ENCODE data around the gene LUZP2.

Gene LUZP2

GRCh38 chr11:24572376-24572775 lies 75.5 kb downstream of the LUZP2 start:
- DNase-seq: no peak

GRCh38 chr11:24574461-24574860 lies 77.6 kb downstream of the LUZP2 start:
- no peak for DNase-seq

GRCh38 chr11:24575392-24575791 lies 78.5 kb downstream of the LUZP2 start:
- no peak for DNase-seq

- no peak for DNase-seq
Observed at GRCh38 chr11:24585192-24585591, 88.3 kb downstream of the LUZP2 start.

GRCh38 chr11:24587635-24588034 lies 90.8 kb downstream of the LUZP2 start:
- DNase-seq: no peak

DNA sequence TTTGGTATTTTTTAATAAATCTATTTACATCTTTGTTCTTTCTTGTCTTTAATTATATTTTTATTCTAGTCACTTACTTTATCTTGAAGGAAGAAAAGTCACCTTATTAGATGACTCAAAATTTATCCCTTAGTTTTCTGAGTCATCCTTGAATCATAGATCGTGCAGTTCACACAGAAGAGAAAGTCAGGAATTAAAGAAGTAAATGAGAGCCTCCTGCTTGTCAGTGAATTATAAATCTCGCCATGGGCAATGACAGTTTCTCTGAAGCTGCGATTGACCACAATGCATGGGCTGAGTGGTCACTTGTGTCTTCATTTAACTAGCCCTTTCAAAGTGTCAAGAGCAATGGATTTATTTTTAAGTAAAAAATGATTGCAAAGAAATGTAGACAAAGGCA lies 91.2 kb downstream of the LUZP2 start:
- DNase-seq: no peak

GRCh38 chr11:24589064-24589463 lies 92.2 kb downstream of the LUZP2 start:
- DNase-seq: no peak

- DNase-seq: no peak
Observed at GRCh38 chr11:24591283-24591682, 94.4 kb downstream of the LUZP2 start.

DNA sequence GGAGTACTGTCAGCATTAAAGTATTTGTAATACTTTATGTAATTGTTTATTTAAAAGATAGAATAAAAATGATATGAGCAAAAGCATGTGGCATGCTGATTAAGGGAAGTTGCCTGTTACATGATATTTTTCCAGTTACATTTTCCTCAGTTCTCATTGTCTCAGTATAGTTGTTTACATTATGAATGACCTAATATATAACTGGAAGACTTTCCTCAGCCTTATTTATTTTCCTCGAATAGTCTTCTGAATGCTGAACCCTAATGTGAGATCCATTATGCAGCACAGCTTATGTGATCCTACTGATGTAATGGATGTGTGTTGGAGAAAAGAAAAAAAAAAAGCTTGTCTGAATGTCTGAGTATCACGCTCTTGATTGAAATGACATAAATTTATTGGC lies 95.5 kb downstream of the LUZP2 start:
- DNase-seq: no peak

DNA sequence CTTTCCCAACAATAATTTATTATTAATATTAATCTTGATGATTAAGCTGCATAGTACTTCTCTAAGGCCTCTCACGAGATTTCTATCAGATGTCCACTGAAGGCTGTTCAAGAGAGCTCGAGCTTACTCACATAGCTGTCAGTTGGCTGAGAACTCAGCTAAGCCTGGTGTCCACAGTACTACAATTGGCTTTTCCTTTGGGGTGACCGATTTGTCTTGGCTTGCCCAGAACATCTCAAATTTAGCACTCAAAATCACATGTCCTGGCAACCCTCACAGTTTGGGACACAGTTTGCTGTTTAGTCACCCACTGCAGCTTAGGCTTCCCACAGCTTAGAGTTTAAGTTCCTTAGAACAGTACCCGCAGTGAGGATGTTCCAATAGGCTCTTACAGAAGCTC lies 96.5 kb downstream of the LUZP2 start:
- DNase-seq: no peak

GRCh38 chr11:24594401-24594800 lies 97.5 kb downstream of the LUZP2 start:
- no peak for DNase-seq

- no peak for DNase-seq
Observed at GRCh38 chr11:24598641-24599040, 101.8 kb downstream of the LUZP2 start.

DNA sequence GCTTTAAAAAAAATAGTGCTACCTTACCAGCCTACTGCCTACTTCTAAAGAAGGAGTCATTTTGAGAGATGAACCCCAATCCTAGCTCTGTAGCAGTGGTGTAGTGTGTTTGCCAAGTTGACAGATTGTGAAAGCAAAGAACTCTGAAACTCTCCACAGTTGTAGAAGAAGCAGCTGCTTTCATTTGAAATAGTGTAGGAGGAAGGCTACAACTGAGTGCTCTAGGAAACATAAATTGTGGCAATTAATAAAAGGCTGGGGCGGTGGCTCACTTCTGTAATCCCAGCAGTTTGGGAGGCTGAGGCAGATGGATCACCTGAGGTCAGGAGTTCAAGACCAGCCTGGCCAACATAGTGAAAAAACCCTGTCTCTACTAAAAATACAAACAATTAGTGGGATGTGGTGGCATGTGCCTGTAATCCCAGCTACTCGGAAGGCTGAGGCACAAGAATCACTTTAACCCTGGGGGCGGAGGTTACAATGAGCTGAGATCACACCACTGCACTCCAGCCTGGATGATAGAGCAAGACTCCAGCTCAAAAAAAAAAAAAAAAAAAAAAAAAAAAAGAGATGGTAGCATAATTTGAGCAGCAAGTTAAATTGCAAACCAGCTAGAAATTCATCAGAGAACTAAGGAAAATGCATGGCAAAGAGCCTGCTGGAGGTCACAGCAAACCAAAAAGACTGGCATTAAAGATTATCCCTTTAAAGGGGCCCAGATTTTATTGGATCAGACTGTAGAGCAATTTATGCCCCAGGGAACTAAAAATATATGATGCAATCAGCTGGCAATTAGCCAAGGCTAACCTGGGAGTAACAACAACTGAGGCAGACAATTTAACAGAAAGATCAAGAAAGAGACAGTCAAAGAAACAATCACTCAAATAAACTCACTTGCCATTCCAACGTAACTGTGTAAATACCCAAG lies 112.6 kb downstream of the LUZP2 start:
- no peak for DNase-seq

GRCh38 chr11:24615451-24616160 lies 118.8 kb downstream of the LUZP2 start:
- no peak for DNase-seq

DNA sequence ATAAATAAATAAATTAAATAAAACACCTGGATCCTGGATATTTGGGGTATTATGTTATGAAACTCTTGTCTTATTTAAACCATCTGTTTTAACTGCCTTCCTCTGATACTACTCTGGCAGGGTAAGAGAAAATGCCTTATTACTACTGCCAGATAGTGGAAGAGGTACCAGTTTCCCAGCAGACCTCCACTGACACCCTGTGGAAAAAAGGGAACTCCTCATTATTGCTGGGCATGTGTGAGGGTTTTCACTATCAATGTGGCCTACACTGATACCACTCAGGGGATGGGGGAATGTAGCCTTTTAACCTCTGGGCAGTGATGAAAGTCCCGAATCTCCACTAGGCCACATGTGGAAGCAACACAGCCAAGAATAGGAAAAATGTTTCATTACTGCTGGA lies 121.0 kb downstream of the LUZP2 start:
- no peak for DNase-seq

- DNase-seq: no peak
Observed at GRCh38 chr11:24619900-24620299, 123.0 kb downstream of the LUZP2 start.

- no peak for DNase-seq
Observed at GRCh38 chr11:24622262-24622661, 125.4 kb downstream of the LUZP2 start.

DNA sequence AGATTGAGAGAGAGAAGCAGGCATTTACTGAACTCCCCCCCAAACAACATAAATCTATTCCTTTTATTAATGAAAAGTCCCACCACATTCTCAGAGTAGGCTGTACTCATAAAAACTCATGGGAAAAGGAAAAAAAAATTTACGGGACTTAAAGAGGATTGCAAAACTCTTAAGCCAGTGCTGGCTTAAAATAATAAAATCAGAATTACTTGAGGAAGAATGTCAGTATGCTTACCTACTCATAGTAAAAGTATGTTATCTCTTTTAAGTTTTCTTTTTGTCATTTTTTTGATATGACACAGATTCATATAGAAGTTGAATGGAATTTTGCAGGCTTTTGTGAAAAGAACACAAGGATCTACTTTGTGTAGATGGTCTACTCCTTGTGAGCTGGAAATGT lies 126.3 kb downstream of the LUZP2 start:
- DNase-seq: no peak

DNA sequence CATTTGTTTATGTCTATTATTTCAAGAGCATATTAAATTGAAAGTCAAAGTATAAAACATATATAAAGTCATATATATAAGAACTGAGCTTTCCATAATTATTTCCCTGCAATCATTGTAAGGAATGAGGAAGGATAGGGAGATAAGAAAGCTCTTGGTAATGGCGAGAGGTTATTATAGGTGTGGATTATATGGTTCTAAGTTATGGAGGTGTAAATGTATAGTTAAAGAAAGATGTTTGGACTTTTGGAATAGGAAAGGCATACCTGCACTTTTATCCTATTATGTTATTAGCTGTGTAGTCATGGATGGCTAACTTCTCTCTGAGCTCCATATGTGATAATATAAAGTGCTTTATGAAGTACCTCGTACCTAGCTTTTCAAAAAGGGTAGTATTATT lies 127.6 kb downstream of the LUZP2 start:
- DNase-seq: no peak

DNA sequence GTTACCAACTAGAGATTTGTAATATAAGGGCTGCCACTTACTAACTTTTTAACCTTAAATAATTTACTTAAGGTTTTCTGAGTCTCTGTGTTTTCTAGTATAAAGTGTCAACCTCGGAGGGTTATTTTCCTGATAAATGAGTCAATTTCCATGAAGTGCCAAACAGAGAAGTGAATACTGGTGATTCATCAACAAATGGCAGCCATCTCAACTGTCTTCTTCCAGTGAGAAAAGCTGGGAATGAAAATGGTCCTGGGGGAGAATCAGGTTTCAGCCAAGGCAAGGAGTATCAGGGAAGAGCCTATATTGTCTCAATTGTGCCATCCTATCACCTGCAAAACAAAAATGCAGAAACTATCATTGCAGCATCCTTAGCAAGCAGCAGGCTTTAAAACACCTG lies 129.1 kb downstream of the LUZP2 start:
- no peak for DNase-seq

DNA sequence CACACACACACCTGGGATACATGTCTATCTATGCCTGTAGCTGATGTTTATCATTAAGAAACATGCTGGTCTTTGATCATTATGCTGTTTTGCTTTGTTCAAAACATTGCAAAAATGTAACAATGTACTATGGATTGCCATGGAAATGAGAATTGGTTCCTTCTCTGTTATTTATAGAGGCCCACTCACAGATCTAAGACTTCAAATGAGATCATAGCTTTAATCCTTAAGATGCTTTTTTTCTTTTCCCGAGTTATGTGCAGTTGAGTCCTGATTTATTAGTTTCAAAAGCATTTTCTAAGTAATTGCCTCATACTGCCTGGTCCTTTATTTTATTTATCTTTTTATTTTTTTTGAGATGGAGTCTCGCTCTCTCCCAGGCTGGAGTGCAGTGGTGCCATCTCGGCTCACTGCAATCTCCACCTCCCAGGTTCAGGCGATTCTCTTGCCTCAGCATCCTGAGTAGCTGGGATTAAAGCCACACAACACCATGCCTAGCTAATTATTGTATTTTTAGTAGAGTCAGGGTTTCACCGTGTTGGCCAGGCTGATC lies 131.4 kb downstream of the LUZP2 start:
- DNase-seq: no peak

- DNase-seq: no peak
Observed at GRCh38 chr11:24634606-24635160, 137.8 kb downstream of the LUZP2 start.

GRCh38 chr11:24635588-24636290 lies 138.9 kb downstream of the LUZP2 start:
- no peak for DNase-seq
